GM12878 (cell line): Measurements from ENCODE around the gene ATP4B. TPM values are rescaled to one million over a fixed set of nuclear protein-coding genes. Genes with fewer than 3 reads are reported as not detected.

Experiments
- ATAC-seq: fragments of 200-7000 bp; cut with Tn5 transposase; 3 replicates; pipeline ENCODE4 v1.9.1; 2020; ENCODE audit warnings: mild to moderate bottlenecking, moderate library complexity
- BruUV-seq: library from RNA; stranded (reverse); fragments of 400-500 nt; replicated peaks from 2 replicates; lab custom pipeline; 2021; lab: Mats Ljungman, UMichigan
- CTCF ChIA-PET: fragments of 300-600 bp; sonication (Branson Sonifier 250); formaldehyde crosslinking; extraction: SDS; loops from one replicate; lab custom pipeline; 2021; ENCODE audit warnings: inconsistent platforms; lab: Yijun Ruan, JAX
- POLR2A ChIA-PET: fragments of 350-600 bp; formaldehyde crosslinking; extraction: SDS; loops from one replicate; lab custom pipeline; 2021; ENCODE audit warnings: inconsistent platforms; lab: Charles Lee
- RAD21 ChIA-PET: fragments of 300-600 bp; sonication (Branson Sonifier 250); formaldehyde crosslinking; loops from one replicate; lab custom pipeline; 2023; ENCODE audit warnings: antibody characterized with exemption; ENCODE audit not compliant: unreplicated experiment; lab: Charles Lee
- SMC1A ChIA-PET: fragments of 300-600 bp; sonication (Branson Sonifier 250); formaldehyde crosslinking; loops from one replicate; lab custom pipeline; 2023; ENCODE audit not compliant: unreplicated experiment, uncharacterized antibody; lab: Charles Lee
- DNase-seq: peaks from one replicate; pipeline ENCODE4 v3.0.0-alpha.2; 2011; ENCODE audit warnings: low read depth, low spot score
- FAIRE-seq: peaks from 3 replicates; lab custom pipeline; 2011; peaks lifted over from hg19 to GRCh38; lab: Jason Lieb, UNC
- H2AFZ ChIP-seq: 2 replicates; pipeline ENCODE4 v1.6.0; 2011; ENCODE audit warnings: low read depth, low read length, control low read depth; ENCODE audit not compliant: control insufficient read depth
- H3K27ac ChIP-seq: 2 replicates; pipeline ENCODE4 v1.5.1; 2011; ENCODE audit warnings: control low read depth; ENCODE audit not compliant: control insufficient read depth, insufficient read depth
- H3K27me3 ChIP-seq, 2 experiments: replicated peaks in 1 of 2; 2 replicates each; pipeline versions ENCODE4 v1.6.0 to v1.6.1; 2011; ENCODE audit warnings: low read length in 1 of 2; ENCODE audit not compliant: control insufficient read depth in 2 of 2, insufficient read depth in 2 of 2
- H3K36me3 ChIP-seq, 2 experiments: 2 replicates each; pipeline ENCODE4 v1.5.1; 2011; ENCODE audit warnings: low read length in 1 of 2; ENCODE audit not compliant: control insufficient read depth in 2 of 2, insufficient read depth in 2 of 2
- H3K4me1 ChIP-seq: 2 replicates; pipeline ENCODE4 v1.6.1; 2011; ENCODE audit warnings: mild to moderate bottlenecking, low read length, moderate library complexity, mixed read lengths; ENCODE audit not compliant: control insufficient read depth, insufficient read depth
- H3K4me2 ChIP-seq: 2 replicates; pipeline ENCODE4 v1.6.0; 2011; ENCODE audit warnings: control low read depth; ENCODE audit not compliant: control insufficient read depth, insufficient read depth
- H3K4me3 ChIP-seq: fragments of 200-600 bp; sonication (generic); 2 replicates; pipeline ENCODE4 v1.5.1; 2016
- H3K79me2 ChIP-seq: 2 replicates; pipeline ENCODE4 v1.6.0; 2011; ENCODE audit warnings: low read length; ENCODE audit not compliant: control insufficient read depth, insufficient read depth
- H3K9ac ChIP-seq: 2 replicates; pipeline ENCODE4 v1.8.0; 2011; ENCODE audit warnings: low read length, control low read depth, mixed read lengths; ENCODE audit not compliant: control insufficient read depth, insufficient read depth
- H3K9me3 ChIP-seq: replicated peaks from 3 replicates; pipeline ENCODE4 v1.5.1; 2011; ENCODE audit warnings: mild to moderate bottlenecking, low read length; ENCODE audit not compliant: control insufficient read depth, insufficient read depth
- H4K20me1 ChIP-seq: 2 replicates; pipeline ENCODE4 v1.6.0; 2011; ENCODE audit not compliant: control insufficient read depth, insufficient read depth
- ATF7 ChIP-seq: fragments of 450-650 bp; IDR thresholded peaks from 2 replicates; pipeline ENCODE4 v1.6.1; 2016; ENCODE audit warnings: low read depth, mild to moderate bottlenecking
- EED ChIP-seq: sonication (generic); IDR thresholded peaks from 2 replicates; pipeline ENCODE4 v1.6.1; 2016; ENCODE audit warnings: antibody characterized with exemption, low read depth
- GABPA ChIP-seq: IDR thresholded peaks from 2 replicates; pipeline ENCODE4 v1.6.1; 2014; ENCODE audit warnings: antibody characterized with exemption, low read depth, mild to moderate bottlenecking, inconsistent platforms
- HCFC1 ChIP-seq: fragments of 150-350 bp; IDR thresholded peaks from 2 replicates; pipeline ENCODE4 v1.6.1; 2014; ENCODE audit warnings: low read length
- IKZF1 ChIP-seq: fragments of 450-650 bp; conservative IDR thresholded peaks from 2 replicates; pipeline ENCODE4 v1.6.1; 2017; ENCODE audit warnings: antibody characterized with exemption, mild to moderate bottlenecking
- JUND ChIP-seq: IDR thresholded peaks from 2 replicates; pipeline ENCODE4 v1.6.1; 2012; ENCODE audit warnings: low read depth, mild to moderate bottlenecking, low read length, improper control_type of control experiment, moderate library complexity
- KLF5 ChIP-seq: fragments of 450-650 bp; IDR thresholded peaks from 2 replicates; pipeline ENCODE4 v1.6.1; 2014; ENCODE audit warnings: mild to moderate bottlenecking; ENCODE audit not compliant: partially characterized antibody
- MTA2 ChIP-seq: fragments of 450-650 bp; IDR thresholded peaks from 2 replicates; pipeline ENCODE4 v1.6.1; 2016; ENCODE audit warnings: low read depth, mild to moderate bottlenecking, moderate library complexity
- MTA3 ChIP-seq: IDR thresholded peaks from 2 replicates; pipeline ENCODE4 v1.6.1; 2012; ENCODE audit warnings: low read length, inconsistent platforms, borderline replicate concordance
- NFYA ChIP-seq: IDR thresholded peaks from 2 replicates; pipeline ENCODE4 v1.6.1; 2011; ENCODE audit warnings: low read depth, mild to moderate bottlenecking, low read length, improper control_type of control experiment, borderline replicate concordance
- NFYB ChIP-seq: IDR thresholded peaks from 2 replicates; pipeline ENCODE4 v1.6.1; 2011; ENCODE audit warnings: low read depth, mild to moderate bottlenecking, low read length, improper control_type of control experiment, moderate library complexity; ENCODE audit not compliant: insufficient read depth
- NR2C2 ChIP-seq: IDR thresholded peaks from 2 replicates; pipeline ENCODE4 v1.6.1; 2011; ENCODE audit warnings: borderline replicate concordance, low read depth; ENCODE audit not compliant: control insufficient read depth, insufficient read length
- RB1 ChIP-seq: fragments of 450-650 bp; formaldehyde crosslinking; IDR thresholded peaks from 2 replicates; pipeline ENCODE4 v1.6.1; 2017; ENCODE audit warnings: mild to moderate bottlenecking, borderline replicate concordance
- SMARCA5 ChIP-seq: fragments of 450-650 bp; IDR thresholded peaks from 2 replicates; pipeline ENCODE4 v1.6.1; 2017; ENCODE audit warnings: mild to moderate bottlenecking
- SPI1 ChIP-seq: IDR thresholded peaks from 2 replicates; pipeline ENCODE4 v1.6.1; 2011; ENCODE audit warnings: low read depth, mild to moderate bottlenecking, low read length, moderate library complexity, borderline replicate concordance; ENCODE audit not compliant: insufficient read depth
- STAT3 ChIP-seq: IDR thresholded peaks from 2 replicates; pipeline ENCODE4 v1.6.1; 2011; ENCODE audit warnings: low read depth, low read length, improper control_type of control experiment
- TCF3 ChIP-seq: IDR thresholded peaks from 2 replicates; pipeline ENCODE4 v1.6.1; 2012; ENCODE audit warnings: low read depth, mild to moderate bottlenecking, low read length, borderline replicate concordance; ENCODE audit not compliant: insufficient read depth
- ZNF622 ChIP-seq: fragments of 450-650 bp; IDR thresholded peaks from 2 replicates; pipeline ENCODE4 v1.6.1; 2017; ENCODE audit warnings: mild to moderate bottlenecking, inconsistent platforms
- WGBS: methylation state at CpG from one replicate; pipeline ENCODE4 v1.1.6; 2016; ENCODE audit warnings: low lambda C conversion rate; ENCODE audit not compliant: insufficient replicate concordance, insufficient coverage; ENCODE audit errors: missing lambda C conversion rate; 5-methylcytosine and 5-hydroxymethylcytosine counted together
- in situ Hi-C: fragments of 300-500 bp; cut with MboI; formaldehyde crosslinking; loops from 9 replicates; pipeline ENCODE4 v1.14.3; 2018; ENCODE audit warnings: mixed read lengths
- intact Hi-C: fragments of 100-400 bp; cut with micrococcal nuclease; formaldehyde crosslinking; loops from one replicate; pipeline ENCODE4 v1.14.2; 2022; ENCODE audit not compliant: unreplicated experiment
- polyA plus RNA-seq, 11 experiments: library from polyadenylated mRNA; depleted of rRNA in 4 of 11; unstranded in 6 of 11; stranded (reverse) in 5 of 11; fragments of >200 nt; fragmentation: Nextera tagmentation in 4 of 11; fragmentation: Illumina TruSeq in 1 of 11; extraction: Ambion mirVana in 4 of 11; extraction: Trizol in 1 of 11; gene quantifications; 1 replicate in 1 of 11; 2 replicates in 10 of 11; pipeline versions ENCODE4 v1.2.1 to v1.2.3, GENCODE V29; 2011 to 2016; ENCODE audit warnings: inconsistent platforms in 2 of 11, missing spikeins in 2 of 11, low read depth in 1 of 11
- total RNA-seq, 4 experiments: library from RNA; depleted of rRNA in 3 of 4; stranded (reverse); fragments of >200 nt in 3 of 4; fragmentation: Illumina TruSeq in 1 of 4; extraction: Trizol in 1 of 4; gene quantifications; 2 replicates each; pipeline versions ENCODE4 v1.2.1 to v1.2.3, GENCODE V29; 2013 to 2021
- TF ChIP-seq, protein P1 (sequence below): fragments of 450-650 bp; IDR thresholded peaks from 2 replicates; pipeline ENCODE4 v1.6.1; 2017; ENCODE audit warnings: mild to moderate bottlenecking, low read depth, inconsistent platforms; ENCODE audit not compliant: poor library complexity, severe bottlenecking

The ATP4B gene
- total and polyA plus RNA-seq, 10 of the 15 experiments (the other 5 are each of a cell fraction or from before 2014, with no cell fraction given): 0.05 to 0.33 (median 0.20) TPM; not detected in 4

DNA sequence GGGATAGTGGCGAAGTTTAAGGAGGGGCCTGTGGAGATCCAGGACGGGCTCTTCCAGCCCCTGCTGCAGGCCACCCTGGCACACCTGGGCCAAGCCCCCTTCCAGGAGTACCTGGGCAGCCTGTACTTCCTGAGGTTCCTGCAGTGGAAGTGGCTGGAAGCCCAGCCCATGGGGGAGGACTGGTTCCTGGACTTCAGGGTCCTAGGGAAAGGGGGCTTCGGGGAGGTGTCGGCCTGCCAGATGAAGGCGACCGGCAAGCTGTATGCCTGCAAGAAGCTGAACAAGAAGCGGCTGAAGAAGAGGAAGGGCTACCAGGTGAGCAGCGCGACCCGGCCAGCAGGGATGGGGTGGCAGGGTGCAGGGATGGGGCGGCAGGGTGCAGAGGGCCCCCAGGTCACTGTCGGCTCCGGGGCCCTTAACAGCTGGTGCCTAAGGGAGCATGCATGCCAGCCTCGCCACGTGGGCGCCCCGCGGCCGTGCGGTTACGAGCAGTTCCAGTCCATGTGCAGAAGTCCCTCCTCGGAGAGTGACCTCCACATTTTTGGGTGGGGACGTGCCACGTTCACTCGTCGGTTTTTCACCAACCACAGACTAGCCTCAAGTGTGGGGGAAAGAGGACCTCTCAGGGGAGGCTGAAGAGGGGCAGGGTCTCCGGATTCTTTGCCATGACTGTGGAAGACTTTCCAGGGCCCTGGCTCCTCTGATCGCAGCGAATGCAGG, 9.9 kb upstream of the ATP4B start:
- Histone ChIP-seq H3K4me3 (no peak overlapping the region), H3K4me1 (no peaks in the 10 kb centered on the region), H3K27me3 (no peaks in the 10 kb centered on the region), H3K79me2 (no peaks in the 10 kb centered on the region), H3K27ac (no peak overlapping the region), H3K9ac (no peak overlapping the region), H2AFZ (no peak overlapping the region), H3K4me2 (no peak overlapping the region), H4K20me1 (no peaks in the 10 kb centered on the region), H3K36me3 (no peaks in the 10 kb centered on the region), H3K9me3 (no peaks in the 10 kb centered on the region; the same call in 2 of the 3 replicates)
- ATAC-seq (no peak), DNase-seq (no peak), FAIRE-seq (no peak)
- ChIA-PET CTCF (no interaction called here), SMC1A (no interaction called here), POLR2A (no interaction called here), RAD21 (no interaction called here)
- TF ChIP-seq NFYA: no peak
- no peak for TF ChIP-seq MTA3
- TF ChIP-seq HCFC1: no peak
- no peak for TF ChIP-seq IKZF1
- no peak for TF ChIP-seq ATF7
- no peak for TF ChIP-seq SPI1
- TF ChIP-seq RB1: no peak
- no peak for TF ChIP-seq MTA2
- TF ChIP-seq KLF5: no peak
- no peak for TF ChIP-seq STAT3
- no peak for TF ChIP-seq ZNF622
- TF ChIP-seq TCF3: no peak
- TF ChIP-seq, protein P1, sequence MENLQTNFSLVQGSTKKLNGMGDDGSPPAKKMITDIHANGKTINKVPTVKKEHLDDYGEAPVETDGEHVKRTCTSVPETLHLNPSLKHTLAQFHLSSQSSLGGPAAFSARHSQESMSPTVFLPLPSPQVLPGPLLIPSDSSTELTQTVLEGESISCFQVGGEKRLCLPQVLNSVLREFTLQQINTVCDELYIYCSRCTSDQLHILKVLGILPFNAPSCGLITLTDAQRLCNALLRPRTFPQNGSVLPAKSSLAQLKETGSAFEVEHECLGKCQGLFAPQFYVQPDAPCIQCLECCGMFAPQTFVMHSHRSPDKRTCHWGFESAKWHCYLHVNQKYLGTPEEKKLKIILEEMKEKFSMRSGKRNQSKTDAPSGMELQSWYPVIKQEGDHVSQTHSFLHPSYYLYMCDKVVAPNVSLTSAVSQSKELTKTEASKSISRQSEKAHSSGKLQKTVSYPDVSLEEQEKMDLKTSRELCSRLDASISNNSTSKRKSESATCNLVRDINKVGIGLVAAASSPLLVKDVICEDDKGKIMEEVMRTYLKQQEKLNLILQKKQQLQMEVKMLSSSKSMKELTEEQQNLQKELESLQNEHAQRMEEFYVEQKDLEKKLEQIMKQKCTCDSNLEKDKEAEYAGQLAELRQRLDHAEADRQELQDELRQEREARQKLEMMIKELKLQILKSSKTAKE: no peak
- TF ChIP-seq SMARCA5: no peak
- TF ChIP-seq NFYB: no peak
- no peak for TF ChIP-seq NR2C2
- TF ChIP-seq EED: no peak
- TF ChIP-seq GABPA: no peak
- no peak for TF ChIP-seq JUND
- 71% methylated on average over 25 of the region's 29 CpGs for WGBS
- no TSS peak for BruUV-seq
- intact Hi-C loops (no loop called here), in situ Hi-C loops (no loop called here)
